ENCODE measurements around the gene VPS52. TPM values are rescaled to one million over a fixed set of nuclear protein-coding genes. Genes with fewer than 3 reads are reported as not detected.
A peak's percentile ranks its signal among the peaks of the same experiment; 100 is the strongest.

Gene VPS52
- total and polyA plus RNA-seq, 9 of the 15 experiments (the other 6 are each of a cell fraction or from before 2014, with no cell fraction given) = 24.4 to 103 (median 40.2) TPM

DNA sequence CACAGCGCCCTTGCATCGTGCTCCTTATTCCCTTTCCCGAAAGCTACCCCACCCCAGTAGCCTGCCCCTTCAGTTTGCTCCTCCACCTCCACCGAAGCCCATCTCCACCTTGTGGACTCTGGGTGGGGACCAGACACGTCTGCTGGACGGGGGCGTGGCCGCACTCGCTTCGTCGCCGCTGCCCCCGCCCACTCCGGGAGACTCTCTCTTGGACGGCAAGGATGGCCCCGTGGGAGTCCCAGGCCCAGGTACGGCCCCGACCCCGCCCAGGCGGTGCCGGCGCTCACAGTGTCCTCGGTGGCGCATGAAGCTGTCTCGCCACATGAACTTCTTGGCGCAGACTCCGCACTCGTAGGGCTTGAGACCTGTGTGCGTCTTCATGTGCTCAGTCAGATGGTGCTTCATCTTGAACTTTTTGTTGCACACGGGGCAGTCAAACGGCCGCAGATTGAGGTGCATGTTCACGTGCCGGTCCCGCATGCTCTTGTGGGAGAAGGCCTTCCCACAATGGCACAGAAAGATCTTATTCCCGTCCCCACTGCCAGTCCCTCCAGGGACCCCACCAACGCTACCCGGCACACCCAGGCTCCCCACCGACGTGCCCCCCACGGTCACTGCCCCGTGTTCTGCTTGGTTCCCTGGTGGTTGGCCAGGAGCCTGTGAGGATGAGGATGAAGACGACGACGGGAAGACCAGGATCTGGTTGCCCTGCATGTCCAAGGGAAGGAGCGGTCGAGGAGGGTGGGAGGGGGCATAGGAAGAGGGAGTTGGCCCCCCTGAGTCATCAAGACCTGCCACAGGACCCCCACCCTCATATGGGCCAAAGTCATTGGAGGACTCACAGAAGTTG is 43.5 kb upstream of the VPS52 start (continued):
- TF ChIP-seq MNT (conservative IDR thresholded peaks at IDR 0.05) = peak; percentile 57 to 65; a peak in 1 of 4 replicates
- TF ChIP-seq GATAD2A (IDR thresholded peaks at IDR 0.05) = no peak
- no peak for TF ChIP-seq ZFPM2 (CRISPR knock-in tag; IDR thresholded peaks at IDR 0.05)
- no peak for TF ChIP-seq RNF219 (CRISPR knock-in tag; IDR thresholded peaks at IDR 0.05)
- TF ChIP-seq KLF10 (CRISPR knock-in tag; IDR thresholded peaks at IDR 0.05) = no peak
- TF ChIP-seq CCAR2 (IDR thresholded peaks at IDR 0.05; ENCODE audit: low read depth, low read length) = no peak
- TF ChIP-seq ATF1 (CRISPR knock-in tag; IDR thresholded peaks at IDR 0.05) = no peak
- peak; percentile 84 for TF ChIP-seq ATF1 (tag; IDR thresholded peaks at IDR 0.05)
- TF ChIP-seq CGGBP1 (CRISPR knock-in tag; IDR thresholded peaks at IDR 0.05) = no peak
- TF ChIP-seq ZNF347 (CRISPR knock-in tag; IDR thresholded peaks at IDR 0.05; ENCODE audit: low read depth) = no peak
- no peak for TF ChIP-seq NFYB (IDR thresholded peaks at IDR 0.05; ENCODE audit: extremely low read depth, insufficient read length)
- TF ChIP-seq BRF2 (IDR thresholded peaks at IDR 0.05; ENCODE audit: borderline replicate concordance, insufficient read depth, insufficient read length) = no peak
